Measurements from ENCODE around the gene CERK. TPM values are rescaled to one million over a fixed set of nuclear protein-coding genes. Genes with fewer than 3 reads are reported as not detected.

Gene CERK
- total and polyA plus RNA-seq, 2 of the 13 experiments (the other 11 are each of a cell fraction or from before 2014, with no cell fraction given), result 40.3 to 41.9 TPM

DNA sequence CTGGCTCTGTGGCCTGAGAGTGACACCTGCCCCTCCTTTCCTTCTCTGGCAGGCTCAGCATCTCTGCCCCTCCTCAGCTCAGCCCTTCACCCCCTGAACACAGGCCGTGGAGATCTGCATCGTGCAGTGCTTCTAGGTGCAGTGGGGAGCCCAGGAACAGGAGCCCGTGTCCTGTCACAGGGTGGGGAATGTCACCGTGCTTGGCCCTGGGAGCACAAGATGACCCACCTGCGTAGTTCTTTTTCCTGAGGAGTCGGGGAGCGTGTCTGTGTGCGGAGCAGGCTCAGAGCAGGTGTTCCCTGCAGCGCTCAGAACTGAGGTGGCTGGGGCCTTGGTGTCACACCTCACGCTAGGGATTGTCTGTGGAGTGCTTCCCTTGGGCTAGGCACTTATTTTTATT, 35.0 kb upstream of the CERK start:
- peak overlapping the region; percentile 82 for H3K27ac ChIP-seq (ENCODE audit: extremely low read length, insufficient read depth, low read length)
- peaks cover 17% of the 10 kb centered on the region; the same call in 1 of the 2 replicates for H4K20me1 ChIP-seq (ENCODE audit: insufficient read depth, low read length)
- H3K9me3 ChIP-seq (ENCODE audit: low read length), result no peaks in the 10 kb centered on the region
- H3K79me2 ChIP-seq (ENCODE audit: insufficient read depth, low read length), result peaks cover 62% of the 10 kb centered on the region
- FAIRE-seq (no peak), ATAC-seq (no peak), DNase-seq (ENCODE audit: low spot score) (no peak)
- ChIA-PET POLR2A (interaction anchor here (1.2 to 4.8 kb wide), 5 partner anchors 10 to 29 kb away, joined by 9 to 144 read pairs (median 14); partner anchors contain the start of gene TBC1D22A), CTCF (ENCODE audit: low intra/inter-chr PET ratio, low total read pairs) (no interaction called here)
- TF ChIP-seq SMAD1 (CRISPR knock-in tag; IDR thresholded peaks at IDR 0.05; ENCODE audit: borderline replicate concordance, low read depth) (0 out of 2 replicates have a peak, but pooled peaks have one; percentile 6), GABPB1 (CRISPR knock-in tag; IDR thresholded peaks at IDR 0.05) (no peak), ZNF891 (CRISPR knock-in tag; IDR thresholded peaks at IDR 0.05) (0 out of 2 replicates have a peak, but pooled peaks have one; percentile 9)
- TF ChIP-seq, protein P1, sequence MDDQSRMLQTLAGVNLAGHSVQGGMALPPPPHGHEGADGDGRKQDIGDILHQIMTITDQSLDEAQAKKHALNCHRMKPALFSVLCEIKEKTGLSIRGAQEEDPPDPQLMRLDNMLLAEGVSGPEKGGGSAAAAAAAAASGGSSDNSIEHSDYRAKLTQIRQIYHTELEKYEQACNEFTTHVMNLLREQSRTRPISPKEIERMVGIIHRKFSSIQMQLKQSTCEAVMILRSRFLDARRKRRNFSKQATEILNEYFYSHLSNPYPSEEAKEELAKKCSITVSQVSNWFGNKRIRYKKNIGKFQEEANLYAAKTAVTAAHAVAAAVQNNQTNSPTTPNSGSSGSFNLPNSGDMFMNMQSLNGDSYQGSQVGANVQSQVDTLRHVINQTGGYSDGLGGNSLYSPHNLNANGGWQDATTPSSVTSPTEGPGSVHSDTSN (CRISPR knock-in tag; IDR thresholded peaks at IDR 0.05; ENCODE audit: borderline replicate concordance), result no peak
- no peak overlapping the region for H3K4me3 ChIP-seq (replicated peaks in 1 of 3; ENCODE audit: insufficient read depth in 1 of 3, low read depth in 2 of 3, low read length in 3 of 3)
- no peak overlapping the region for H3K9ac ChIP-seq (ENCODE audit: insufficient read depth, low read depth, low read length)
- intact Hi-C loops (cut with micrococcal nuclease; ENCODE audit: unreplicated experiment) (no loop called here), in situ Hi-C loops (cut with HindIII; ENCODE audit: extremely low pct_ligation_motif_present, low pct_unique_long_range_greater_than_20kb) (no loop called here)
- no peak overlapping the region for H3K4me2 ChIP-seq (ENCODE audit: low read depth, low read length)
- BruUV-seq (replicated peaks), result no TSS peak
- no peak overlapping the region for H2AFZ ChIP-seq (ENCODE audit: low read length)
- WGBS (ENCODE audit: low lambda C conversion rate), result 83% methylated on average over 5 of the region's 10 CpGs
- H3K4me1 ChIP-seq (ENCODE audit: insufficient read depth, low read length), result peaks cover 46% of the 10 kb centered on the region
- no peaks in the 10 kb centered on the region; a peak in 1 of 5 replicates for H3K27me3 ChIP-seq (ENCODE audit: control insufficient read depth in 1 of 2, insufficient read depth in 2 of 2, low read length in 2 of 2)
- H3K36me3 ChIP-seq (replicated peaks in 1 of 2; ENCODE audit: control insufficient read depth in 1 of 2, insufficient read depth in 2 of 2, low read length in 2 of 2), result peaks cover 0 to 2% of the 10 kb centered on the region in 2 experiments; a peak in 1 of 5 replicates

DNA sequence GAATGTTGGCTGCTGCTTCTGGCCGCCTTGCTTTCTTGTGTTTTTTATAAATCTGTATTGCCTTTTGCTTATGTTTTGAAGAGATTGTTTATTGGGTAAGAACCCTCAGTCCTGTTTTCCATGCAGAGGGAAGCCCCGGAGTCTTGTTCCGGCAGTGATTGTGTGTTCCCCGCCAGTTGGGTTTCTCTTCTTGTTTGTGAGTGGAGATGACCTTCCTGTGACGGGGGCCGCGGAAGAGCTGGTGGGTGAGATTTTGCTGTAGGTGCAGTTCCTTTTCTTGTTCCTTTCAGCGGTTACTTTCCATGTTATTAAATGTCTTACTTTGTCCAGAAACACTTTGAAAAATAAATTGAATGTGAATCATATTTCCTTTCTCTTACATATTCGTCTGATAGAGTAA, 32.7 kb upstream of the CERK start:
- Histone ChIP-seq H3K9me3 (ENCODE audit: low read length) (no peaks in the 10 kb centered on the region), H3K4me3 (replicated peaks in 1 of 3; ENCODE audit: insufficient read depth in 1 of 3, low read depth in 2 of 3, low read length in 3 of 3) (no peak overlapping the region), H3K27me3 (ENCODE audit: control insufficient read depth in 1 of 2, insufficient read depth in 2 of 2, low read length in 2 of 2) (no peaks in the 10 kb centered on the region; a peak in 1 of 5 replicates), H3K9ac (ENCODE audit: insufficient read depth, low read depth, low read length) (no peak overlapping the region), H3K79me2 (ENCODE audit: insufficient read depth, low read length) (peaks cover 58% of the 10 kb centered on the region), H3K4me1 (ENCODE audit: insufficient read depth, low read length) (peaks cover 31% of the 10 kb centered on the region), H3K27ac (ENCODE audit: extremely low read length, insufficient read depth, low read length) (peak overlapping the region; percentile 9), H4K20me1 (ENCODE audit: insufficient read depth, low read length) (peaks cover under 1% of the 10 kb centered on the region; the same call in 1 of the 2 replicates), H2AFZ (ENCODE audit: low read length) (no peak overlapping the region), H3K4me2 (ENCODE audit: low read depth, low read length) (no peak overlapping the region), H3K36me3 (replicated peaks in 1 of 2; ENCODE audit: control insufficient read depth in 1 of 2, insufficient read depth in 2 of 2, low read length in 2 of 2) (0 out of 5 replicates have a peak, but pooled peaks cover 0 to 2% of the 10 kb centered on the region in 2 experiments)
- no peak for ATAC-seq
- no peak for DNase-seq (ENCODE audit: low spot score)
- ChIA-PET CTCF (ENCODE audit: low intra/inter-chr PET ratio, low total read pairs) (no interaction called here), POLR2A (interaction anchor here (2.0 kb wide), 1 partner anchor 8 kb away, joined by 10 read pairs; the partner anchor contains the start of gene TBC1D22A)
- TF ChIP-seq, protein P2, sequence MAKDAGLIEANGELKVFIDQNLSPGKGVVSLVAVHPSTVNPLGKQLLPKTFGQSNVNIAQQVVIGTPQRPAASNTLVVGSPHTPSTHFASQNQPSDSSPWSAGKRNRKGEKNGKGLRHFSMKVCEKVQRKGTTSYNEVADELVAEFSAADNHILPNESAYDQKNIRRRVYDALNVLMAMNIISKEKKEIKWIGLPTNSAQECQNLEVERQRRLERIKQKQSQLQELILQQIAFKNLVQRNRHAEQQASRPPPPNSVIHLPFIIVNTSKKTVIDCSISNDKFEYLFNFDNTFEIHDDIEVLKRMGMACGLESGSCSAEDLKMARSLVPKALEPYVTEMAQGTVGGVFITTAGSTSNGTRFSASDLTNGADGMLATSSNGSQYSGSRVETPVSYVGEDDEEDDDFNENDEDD (CRISPR knock-in tag; IDR thresholded peaks at IDR 0.05; ENCODE audit: borderline replicate concordance), result no peak
- TF ChIP-seq, protein P3, sequence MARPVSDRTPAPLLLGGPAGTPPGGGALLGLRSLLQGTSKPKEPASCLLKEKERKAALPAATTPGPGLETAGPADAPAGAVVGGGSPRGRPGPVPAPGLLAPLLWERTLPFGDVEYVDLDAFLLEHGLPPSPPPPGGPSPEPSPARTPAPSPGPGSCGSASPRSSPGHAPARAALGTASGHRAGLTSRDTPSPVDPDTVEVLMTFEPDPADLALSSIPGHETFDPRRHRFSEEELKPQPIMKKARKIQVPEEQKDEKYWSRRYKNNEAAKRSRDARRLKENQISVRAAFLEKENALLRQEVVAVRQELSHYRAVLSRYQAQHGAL (CRISPR knock-in tag; IDR thresholded peaks at IDR 0.05; ENCODE audit: not compliant biosample characterization), result no peak
- no peak for TF ChIP-seq ZNF446 (CRISPR knock-in tag; IDR thresholded peaks at IDR 0.05)
- TF ChIP-seq, protein P4, sequence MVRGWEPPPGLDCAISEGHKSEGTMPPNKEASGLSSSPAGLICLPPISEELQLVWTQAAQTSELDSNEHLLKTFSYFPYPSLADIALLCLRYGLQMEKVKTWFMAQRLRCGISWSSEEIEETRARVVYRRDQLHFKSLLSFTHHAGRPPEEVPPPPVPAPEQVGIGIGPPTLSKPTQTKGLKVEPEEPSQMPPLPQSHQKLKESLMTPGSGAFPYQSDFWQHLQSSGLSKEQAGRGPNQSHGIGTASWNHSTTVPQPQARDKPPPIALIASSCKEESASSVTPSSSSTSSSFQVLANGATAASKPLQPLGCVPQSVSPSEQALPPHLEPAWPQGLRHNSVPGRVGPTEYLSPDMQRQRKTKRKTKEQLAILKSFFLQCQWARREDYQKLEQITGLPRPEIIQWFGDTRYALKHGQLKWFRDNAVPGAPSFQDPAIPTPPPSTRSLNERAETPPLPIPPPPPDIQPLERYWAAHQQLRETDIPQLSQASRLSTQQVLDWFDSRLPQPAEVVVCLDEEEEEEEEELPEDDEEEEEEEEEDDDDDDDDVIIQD (CRISPR knock-in tag; IDR thresholded peaks at IDR 0.05; ENCODE audit: low read depth), result no peak
- TF ChIP-seq HNF4G (IDR thresholded peaks at IDR 0.05; ENCODE audit: borderline replicate concordance, low read depth, low read length), result no peak
- no peak for TF ChIP-seq HNF4G (CRISPR knock-in tag; IDR thresholded peaks at IDR 0.05; ENCODE audit: borderline replicate concordance, low read depth)
- no TSS peak for BruUV-seq (replicated peaks)
- in situ Hi-C loops (cut with HindIII; ENCODE audit: extremely low pct_ligation_motif_present, low pct_unique_long_range_greater_than_20kb), result no loop called here
- WGBS (ENCODE audit: low lambda C conversion rate), result 93% methylated on average over 9 of the region's 9 CpGs
- no peak for FAIRE-seq
- intact Hi-C loops (cut with micrococcal nuclease; ENCODE audit: unreplicated experiment), result no loop called here

All from HepG2 (cell line).